ENCODE data around the gene XCL2.
"Not testable (repeated sequence)": the region's sequence is repeated elsewhere in the genome, so short reads cannot be mapped to it uniquely, and the experiment has no call there.

XCL2 gene, protein sequence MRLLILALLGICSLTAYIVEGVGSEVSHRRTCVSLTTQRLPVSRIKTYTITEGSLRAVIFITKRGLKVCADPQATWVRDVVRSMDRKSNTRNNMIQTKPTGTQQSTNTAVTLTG

DNA sequence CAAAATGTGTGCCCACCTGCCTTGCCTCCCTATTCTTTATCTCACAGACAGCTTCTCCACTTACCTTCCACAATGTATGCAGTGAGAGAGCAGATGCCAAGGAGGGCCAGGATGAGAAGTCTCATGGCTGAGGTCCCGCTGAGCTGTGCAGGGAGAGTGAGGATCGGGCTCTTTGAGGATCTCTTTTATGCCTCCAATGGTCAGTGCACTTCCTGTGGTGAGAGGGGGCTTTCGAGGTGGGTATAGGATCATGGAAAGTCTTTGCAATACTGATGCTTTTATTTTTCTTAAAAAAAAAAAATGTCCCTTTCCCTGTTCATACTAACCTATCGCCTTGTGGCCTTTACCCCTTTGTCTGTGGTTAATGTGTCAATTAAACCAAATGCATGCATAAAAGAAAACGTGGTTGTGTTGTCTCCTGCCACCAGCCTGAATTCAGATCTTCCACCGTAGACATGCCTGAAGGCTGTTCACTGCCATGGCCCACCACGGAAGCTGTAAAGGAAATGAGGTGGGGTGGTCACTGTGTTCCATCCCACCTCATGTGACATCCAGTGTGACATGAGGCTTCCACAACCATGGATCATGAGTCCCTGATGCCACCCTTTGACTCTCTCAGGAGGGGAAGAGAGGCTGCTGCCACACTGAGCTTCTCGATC, at the start of gene XCL2:
TSS of gene XCL2 (minus strand) at position 158 of the 659 bp plus-strand sequence. CDS start at position 125, 33 bp downstream.
- DNase-seq: not testable (repeated sequence)

DNA sequence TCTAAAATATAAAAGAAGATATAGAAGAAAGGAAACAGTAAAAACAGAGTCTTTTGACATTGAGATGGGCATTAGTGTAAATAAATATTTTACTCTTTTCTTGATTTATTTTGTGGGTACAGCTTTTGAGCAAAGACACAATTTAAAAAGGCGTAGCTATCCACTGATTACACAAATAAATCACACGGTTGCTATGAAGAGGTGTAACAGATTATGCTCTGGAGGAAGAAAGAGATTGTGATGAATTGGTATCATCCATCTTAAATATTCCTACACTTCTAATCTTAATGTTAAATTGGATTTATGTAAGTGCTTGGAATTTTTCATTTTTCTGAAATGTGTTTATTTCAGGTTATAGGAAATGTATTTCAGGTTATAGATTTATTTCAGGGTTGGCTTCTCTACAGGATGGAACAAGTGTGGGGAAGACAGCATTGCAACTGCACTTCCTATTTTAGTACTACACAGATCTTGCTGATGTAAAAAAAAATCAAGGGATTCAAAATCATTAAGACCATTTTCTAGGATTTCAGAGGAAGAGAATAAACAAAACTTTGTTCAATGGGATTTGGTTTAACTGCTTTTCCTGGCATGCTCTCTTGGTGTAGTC, 47.9 kb upstream of the XCL2 start:
- DNase-seq: no peak

DNA sequence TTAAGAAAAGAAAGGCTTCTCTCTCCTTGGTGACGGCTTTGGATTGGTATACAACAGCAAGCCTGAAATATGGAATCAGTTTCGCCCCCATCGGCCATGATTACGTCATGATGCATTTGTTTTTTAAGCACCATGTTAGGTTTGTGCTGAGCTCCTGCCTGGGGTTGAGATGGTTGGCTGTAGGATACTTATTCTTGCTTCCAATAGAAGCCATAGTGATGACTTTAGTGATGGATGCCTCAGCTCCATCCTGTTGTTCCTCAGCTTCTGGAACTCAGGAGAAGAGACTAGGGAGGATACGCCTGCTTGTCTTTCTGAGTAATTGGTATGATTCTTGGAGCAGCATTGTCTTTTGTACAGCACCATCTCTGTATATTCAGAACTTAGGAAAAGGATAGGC, 47.3 kb upstream of the XCL2 start:
- no peak for DNase-seq

DNA sequence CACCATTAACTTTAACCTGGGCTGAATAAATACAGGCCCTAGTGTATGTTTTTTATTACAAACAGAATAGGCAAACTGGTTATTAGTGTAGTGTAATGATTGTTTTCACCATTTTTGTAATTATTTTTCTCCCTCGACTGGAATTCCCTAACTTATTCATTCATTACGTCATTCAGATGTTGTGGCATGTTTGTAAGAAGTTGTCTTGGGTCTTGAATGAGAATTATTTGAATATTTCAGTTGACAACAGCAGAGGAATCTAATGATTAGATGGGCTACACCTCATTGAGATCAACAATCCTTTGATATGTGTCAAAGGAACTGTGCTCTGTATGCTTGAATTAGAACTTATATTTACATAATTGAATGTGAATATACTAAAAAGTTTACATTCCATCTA, 45.4 kb upstream of the XCL2 start:
- DNase-seq: no peak

DNA sequence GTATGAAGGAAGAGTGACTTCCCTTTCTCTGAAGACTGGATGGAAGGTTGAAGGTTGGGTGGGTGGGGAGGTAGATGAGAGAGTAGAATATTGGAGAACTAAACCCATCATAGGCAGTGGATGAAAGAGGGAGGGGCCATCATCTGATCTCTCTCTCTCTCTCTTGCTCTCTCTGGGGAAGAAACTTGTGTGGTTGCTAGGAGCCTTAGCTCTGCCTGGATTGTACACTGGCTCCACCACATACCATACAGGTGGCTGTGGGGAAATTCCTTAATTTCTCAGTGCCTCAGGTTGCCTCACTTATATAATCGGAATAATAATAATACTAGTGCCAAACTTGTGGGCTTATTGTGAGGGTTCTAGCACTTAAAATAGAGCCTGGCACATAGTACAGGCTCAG, 42.1 kb upstream of the XCL2 start:
- DNase-seq: no peak

DNA sequence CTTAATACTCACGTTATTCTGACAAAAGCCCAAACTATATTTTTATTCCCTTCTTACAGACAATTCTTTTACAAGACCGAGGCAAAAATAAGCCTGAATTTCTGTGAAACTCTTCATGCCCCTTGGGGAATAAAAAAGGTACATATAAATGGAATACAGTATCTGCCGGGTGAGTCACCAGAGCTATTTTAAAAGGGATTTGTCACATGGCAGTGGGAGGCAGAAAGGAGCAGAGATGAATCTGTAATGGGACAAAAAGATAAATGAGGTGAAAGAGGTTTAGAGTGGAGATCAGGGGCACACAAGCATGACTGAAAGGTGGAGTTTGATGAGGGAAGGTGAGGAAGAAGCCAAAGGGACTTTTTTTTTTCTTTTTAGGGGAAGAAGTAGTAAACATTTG, 41.4 kb upstream of the XCL2 start:
- DNase-seq: no peak

DNA sequence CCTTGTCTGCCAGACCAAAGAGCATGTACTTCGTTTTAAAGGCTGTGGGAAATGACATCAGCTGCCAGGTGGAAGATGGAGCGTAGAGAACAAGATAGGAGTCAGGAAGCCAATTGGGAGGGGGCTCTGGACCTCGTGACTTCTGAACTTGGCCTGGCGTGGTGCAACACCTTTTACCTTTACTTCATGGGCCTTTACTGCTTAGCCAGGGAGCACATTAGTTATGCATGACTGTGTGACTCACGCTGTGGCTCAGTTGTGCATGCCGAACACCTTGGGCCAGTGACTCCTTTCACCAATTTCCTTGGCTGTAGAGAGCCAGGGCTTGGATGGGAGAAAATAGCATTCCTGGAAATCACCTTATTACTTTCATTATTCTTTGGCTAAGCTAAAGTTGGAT, 39.8 kb upstream of the XCL2 start:
- DNase-seq: no peak

DNA sequence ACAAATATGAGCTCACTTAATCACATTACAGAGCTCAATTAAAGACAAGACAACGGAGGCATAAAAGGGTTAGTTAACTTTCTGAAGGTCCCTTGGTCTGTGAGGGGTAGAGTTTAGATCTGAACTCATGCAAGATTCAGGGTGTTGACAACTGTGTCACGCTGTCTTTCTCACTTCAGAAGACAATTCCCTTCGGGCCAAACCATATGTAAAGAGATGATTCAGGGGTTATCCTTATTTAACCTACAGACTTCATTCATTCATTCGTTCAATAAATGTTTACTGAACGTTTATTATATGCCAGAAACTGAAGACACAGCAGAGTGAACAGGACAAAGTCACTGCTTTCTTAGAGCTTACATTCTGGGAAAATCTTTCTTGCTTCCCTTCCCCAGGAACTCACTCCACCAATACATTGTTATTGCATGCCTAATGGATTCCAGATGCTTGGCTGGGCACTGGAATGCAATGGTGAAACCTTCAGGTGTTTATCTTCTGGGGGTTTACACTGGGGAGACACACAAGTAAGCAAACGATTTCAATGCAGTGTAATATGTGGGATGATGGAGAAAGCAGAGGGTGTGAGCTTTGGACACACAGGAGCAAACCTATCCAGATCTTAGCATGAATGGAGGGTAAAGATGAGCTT, 39.0 kb upstream of the XCL2 start:
- DNase-seq: no peak

DNA sequence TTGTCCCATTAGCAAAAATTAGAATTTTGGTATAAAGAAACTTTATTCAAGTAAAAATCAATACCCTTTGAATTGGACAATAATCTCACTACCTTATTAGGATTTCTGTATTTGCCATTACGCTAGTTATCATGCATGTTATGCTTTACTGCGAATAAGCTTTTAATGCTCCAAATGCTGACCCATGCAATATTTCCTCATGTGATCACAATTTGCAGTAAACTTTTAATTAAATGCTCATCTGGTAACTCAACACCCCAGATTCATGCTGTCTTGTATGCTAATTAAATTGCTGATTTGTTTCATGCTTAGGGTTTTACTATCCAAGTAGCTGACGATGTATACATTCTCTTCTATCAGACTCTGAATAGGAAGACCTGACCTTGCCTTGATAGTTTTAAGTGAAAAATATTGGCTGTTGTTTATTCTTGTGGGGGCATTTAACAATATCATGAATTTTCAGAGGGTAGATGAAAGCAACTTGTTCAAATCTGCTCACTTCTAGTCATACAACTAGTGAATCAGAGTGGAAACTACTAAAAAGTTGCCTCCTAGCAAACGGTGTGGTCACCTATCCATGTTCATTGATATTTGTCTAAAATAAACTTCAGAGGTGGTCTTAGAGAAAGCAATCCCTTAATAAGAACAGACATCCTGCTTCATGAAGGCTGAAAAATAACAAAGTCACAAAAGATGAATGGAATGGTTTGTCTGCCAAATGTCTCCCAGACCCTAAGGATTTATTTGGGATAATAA, 38.2 kb upstream of the XCL2 start:
- no peak for DNase-seq

DNA sequence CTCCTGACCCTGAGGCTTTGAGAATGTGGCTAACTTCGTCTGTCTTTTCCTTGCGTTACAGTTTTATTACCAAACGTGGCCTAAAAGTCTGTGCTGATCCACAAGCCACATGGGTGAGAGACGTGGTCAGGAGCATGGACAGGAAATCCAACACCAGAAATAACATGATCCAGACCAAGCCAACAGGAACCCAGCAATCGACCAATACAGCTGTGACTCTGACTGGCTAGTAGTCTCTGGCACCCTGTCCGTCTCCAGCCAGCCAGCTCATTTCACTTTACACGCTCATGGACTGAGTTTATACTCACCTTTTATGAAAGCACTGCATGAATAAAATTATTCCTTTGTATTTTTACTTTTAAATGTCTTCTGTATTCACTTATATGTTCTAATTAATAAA, 37.2 kb upstream of the XCL2 start:
- DNase-seq: not testable (repeated sequence)

DNA sequence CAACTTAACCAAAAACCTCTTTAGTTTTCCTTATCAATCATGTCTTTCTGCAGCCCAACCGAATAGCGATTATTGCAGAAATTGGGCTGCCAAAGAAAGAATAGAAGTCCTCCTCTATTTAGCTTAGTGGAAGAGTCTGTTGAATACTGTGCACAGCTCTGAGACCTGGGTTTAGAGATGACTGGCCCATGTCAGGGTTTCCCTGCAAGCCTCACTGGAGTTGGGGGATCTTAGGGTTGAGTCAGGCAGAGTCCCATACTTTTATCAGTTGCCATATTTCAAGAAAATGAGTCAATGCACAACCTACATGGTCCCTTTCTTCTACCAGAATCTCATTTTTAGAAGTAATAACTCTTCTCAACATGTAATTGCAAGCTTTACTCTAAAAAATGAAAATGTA, 36.5 kb upstream of the XCL2 start:
- DNase-seq: not testable (repeated sequence)

DNA sequence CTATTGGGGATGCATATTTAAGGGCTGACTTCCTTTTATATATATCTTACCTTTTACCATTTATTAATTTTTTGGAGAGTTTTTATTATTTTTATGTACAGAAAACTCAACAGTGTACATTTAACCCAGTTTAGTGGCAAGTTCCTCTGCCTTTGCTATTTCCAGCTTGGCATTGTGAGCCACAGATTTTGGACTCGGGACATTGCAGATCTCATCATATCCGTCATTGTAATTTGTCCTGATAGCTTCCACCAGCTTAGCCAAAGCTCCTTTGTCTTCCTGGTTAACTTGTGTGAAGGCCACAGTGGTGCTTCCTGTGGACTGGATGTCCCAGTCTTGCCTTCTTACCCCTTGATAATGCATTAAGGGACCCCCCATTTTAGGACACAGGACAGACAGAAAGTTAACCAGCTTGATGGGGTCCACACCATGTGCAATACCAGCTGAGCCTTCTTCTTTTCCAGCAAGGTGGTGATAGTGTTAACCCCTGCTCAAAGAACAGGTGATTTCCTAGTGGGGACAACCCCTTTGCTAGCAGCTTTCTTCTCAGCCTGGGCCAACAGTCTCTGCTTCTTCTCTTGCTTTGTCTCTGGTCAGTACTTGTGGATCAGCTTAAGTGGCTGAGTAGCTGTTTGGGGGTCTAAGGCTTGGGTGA, 34.9 kb upstream of the XCL2 start:
- not testable (repeated sequence) for DNase-seq

DNA sequence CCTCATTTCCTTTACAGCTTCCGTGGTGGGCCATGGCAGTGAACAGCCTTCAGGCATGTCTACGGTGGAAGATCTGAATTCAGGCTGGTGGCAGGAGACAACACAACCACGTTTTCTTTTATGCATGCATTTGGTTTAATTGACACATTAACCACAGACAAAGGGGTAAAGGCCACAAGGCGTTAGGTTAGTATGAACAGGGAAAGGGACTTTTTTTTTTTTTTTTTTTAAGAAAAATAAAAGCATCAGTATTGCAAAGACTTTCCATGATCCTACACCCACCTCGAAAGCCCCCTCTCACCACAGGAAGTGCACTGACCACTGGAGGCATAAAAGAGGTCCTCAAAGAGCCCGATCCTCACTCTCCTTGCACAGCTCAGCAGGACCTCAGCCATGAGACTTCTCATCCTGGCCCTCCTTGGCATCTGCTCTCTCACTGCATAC, 32.5 kb upstream of the XCL2 start, which contains the start of gene XCL1:
TSS of gene XCL1 (plus strand) at position 361 of the 444 bp plus-strand sequence. CDS start at position 394, 33 bp downstream.
- not testable (repeated sequence) for DNase-seq

DNA sequence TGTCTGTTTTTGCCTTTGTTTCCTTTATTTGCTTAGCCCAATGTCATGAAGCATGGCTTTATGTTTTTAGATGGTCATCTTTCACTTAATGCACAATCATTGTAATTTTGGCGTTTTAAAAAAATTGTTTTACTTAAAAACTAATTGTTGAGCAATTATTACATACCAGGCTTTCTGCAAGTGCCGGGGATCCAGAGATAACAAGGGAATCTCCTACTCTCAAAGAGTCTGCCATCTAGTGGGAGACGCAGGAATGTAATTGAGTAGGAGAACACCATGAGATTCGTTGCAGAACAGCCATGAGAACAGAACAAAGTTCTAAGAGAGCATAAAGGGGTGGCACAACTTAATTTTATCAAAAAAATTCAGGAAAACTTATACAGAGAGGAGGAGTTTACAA, 30.4 kb upstream of the XCL2 start:
- peak; percentile 4 for DNase-seq

DNA sequence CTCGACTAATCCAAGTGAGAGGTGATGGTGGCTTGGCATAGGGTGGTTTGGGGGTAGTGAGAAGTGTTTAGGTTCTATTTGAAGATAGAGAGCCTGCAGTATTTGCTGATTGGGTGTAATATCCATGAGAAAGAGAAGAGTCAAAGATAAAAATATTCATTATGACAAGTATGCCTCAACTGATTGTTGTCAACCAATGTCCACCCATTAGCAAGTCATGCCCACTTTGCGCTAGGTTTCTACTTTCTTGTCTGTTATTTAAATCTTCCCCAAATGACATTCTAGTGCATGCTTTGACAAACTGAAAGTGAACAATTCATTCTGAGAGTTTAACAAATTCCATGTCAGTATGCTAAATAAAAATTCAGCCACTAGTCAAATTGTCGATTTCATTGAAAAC, 28.8 kb upstream of the XCL2 start:
- no peak for DNase-seq

DNA sequence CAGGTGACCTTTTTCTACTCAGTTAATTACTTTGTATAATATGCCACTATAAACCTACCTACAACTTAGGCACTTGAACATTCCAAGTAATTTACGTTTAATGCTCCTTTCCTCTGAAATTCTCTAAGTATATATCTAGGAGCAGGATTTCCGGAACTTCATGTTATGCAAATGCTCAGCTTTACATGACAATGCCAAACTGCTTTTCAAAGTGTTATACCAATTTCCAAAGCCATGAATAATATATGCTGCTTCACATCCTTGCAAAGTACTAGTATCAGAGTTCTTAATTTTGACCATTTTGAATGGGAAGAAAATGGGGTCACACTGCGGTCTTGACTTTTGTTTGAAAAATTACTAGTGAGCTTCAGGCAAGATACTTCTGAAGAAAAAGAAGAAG, 26.9 kb upstream of the XCL2 start:
- no peak for DNase-seq

DNA sequence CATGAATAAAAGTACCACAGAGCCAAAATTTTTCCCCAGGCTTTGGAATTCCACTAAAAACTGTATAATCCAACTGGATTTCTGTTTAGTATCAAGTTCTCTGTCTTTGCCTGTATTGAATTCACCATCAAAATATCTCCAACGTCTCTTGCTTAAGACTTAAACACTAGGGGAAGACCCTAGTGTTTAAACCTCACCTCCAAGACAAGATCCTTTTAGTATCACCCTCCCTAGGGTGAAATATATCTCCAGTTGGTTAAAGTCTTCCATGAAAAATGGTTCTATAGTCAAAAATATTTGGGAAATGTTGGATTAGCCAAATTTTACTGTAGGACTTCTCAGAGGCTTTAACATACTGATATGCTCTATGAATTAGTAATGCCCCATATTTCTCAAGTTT, 24.5 kb upstream of the XCL2 start:
- no peak for DNase-seq

DNA sequence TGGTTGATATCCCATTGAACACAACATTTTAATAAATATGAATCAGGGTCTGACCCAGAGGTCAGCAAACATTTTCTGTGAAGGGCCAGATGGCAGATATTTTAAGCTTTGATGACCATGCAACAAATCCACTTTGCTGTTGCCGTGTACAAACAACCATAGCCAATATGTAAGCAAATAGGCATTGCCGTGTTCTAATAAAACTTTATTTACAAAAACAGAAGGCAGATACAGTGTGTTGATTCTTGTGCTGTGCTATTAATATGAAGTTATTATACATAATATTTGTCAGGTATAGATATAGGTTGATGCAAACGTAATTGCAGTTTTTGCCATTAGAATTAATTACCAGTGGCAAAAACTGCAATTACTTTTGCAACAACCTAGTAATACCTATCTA, 23.8 kb upstream of the XCL2 start:
- no peak for DNase-seq

DNA sequence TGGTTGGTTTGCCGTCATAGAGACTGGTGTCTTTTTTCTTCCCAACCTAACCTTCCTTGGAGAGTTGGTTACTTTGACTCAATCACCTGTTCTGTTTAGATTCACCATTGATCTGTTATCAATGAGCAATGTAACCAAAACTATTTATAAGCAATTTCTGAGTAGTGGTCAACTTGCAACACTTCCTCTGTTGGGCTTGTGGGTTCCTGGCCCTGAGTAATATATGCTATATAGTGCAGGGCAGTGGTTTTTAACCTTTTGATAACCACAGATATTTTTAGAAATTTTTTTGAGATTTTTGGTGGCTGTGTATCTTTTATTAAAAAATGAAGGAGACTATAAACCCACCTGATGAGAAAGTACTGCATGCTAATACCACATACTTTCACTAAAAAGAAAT, 23.2 kb upstream of the XCL2 start:
- no peak for DNase-seq

DNA sequence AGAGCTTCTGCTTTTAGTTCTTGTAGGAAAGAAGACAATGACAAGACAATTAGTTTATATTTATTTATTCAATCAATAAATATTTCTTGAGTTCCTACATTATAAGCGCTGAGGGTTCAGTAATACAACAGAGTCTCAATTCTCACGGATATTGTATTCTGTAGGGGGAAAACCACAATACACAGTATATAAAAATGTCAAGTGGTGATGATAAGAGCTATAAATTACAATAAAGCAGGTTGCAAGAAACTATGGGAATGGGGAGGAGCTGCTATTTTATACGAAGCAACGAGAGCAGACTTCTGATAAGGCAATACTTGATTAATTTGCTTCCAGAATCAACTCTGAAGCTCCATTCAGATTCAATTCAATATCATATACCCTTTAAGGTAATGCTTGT, 22.0 kb upstream of the XCL2 start:
- no peak for DNase-seq

DNA sequence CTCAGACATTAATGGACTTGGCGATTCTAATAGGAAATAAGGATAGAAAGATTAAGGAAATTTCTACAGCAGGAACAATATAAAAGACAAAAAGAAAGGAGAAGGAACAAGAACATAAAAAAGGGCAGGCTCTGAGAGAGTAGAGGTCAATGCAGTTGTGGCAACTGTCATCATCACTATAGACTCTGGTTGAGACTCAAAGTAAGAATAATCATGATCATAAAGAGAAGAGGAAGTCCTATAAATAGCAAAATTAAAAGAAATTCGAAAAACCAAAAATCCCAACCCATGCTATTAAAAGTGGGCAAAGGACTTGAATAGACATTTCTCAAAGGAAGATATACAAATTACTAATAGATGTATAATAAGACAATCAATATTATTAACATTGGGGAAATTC, 18.2 kb upstream of the XCL2 start:
- DNase-seq: no peak

DNA sequence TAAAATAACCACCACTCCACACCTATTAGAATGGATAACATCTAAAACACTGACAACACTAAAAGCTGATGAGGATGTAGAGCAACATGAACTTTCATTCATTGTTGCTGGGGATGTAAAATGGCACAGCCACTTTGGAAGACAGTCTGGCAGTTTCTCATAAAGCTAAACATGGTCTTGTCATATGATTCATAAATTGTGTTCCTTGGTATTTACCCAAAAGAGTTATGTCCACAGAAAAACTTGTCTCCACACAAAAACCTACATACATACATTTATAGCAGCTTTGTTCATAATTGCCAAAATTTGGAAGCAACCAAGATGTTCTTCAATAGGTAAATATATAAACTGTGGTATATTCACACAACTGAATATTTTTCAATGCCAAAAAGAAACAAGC, 16.6 kb upstream of the XCL2 start:
- DNase-seq: no peak

DNA sequence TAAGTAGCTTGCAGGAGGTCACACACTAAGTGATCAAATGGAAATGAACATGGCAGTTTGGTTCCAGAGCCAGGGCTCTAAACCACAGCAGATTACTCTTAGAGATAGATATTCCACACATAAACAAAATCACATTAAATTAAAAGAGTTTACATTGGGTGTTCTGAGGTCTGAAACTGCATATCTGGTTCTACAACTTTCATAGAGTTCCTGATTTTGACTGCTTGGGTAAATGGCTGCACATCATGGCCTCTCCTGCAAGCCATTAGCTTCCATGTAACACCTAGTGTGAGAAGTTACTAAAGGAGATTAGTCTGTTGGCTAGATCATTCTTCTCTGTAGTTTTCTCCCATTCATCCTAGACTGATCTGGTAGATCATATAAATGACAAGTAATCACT, 12.8 kb upstream of the XCL2 start:
- no peak for DNase-seq

Measured in NCI-H1092 (cell line).